T follicular helper cell (primary cell): ENCODE measurements around the gene ARMH2.
"Not testable (repeated sequence)": the region's sequence is repeated elsewhere in the genome, so short reads cannot be mapped to it uniquely, and the experiment has no call there.

Source experiments
- DNase-seq: peaks from one replicate; pipeline ENCODE4 v3.0.0-alpha.2; 2020; ENCODE audit warnings: low read depth

Gene ARMH2

GRCh38 chr6:24818346-24818745, 19.6 kb upstream of the ARMH2 start:
- no peak for DNase-seq

- no peak for DNase-seq
Measured at GRCh38 chr6:24809728-24810127, 11.0 kb upstream of the ARMH2 start.

DNA sequence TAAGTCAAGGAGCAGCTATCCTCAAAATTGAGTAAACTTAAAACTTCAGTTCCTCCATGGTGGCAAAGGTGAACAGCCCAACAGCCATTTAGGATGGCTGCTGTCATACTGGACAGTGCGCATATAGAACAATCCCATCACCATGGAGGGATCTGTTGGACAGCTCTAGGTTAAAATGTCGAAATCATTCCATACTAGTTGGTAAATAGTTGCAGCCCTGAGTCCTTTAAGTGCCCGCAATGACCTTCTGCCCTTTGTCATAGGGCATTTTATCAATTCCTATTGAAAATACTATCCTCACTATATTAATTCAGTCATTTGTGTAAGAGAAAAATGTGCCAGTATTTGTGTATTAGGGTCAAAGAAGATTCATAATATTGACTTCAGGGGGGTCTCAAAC, 8.9 kb upstream of the ARMH2 start:
- no peak for DNase-seq

- no peak for DNase-seq
Measured at GRCh38 chr6:24802271-24803059, 3.7 kb upstream of the ARMH2 start.

- no peak for DNase-seq
Measured at GRCh38 chr6:24799541-24799915, 811 bp upstream of the ARMH2 start.

DNA sequence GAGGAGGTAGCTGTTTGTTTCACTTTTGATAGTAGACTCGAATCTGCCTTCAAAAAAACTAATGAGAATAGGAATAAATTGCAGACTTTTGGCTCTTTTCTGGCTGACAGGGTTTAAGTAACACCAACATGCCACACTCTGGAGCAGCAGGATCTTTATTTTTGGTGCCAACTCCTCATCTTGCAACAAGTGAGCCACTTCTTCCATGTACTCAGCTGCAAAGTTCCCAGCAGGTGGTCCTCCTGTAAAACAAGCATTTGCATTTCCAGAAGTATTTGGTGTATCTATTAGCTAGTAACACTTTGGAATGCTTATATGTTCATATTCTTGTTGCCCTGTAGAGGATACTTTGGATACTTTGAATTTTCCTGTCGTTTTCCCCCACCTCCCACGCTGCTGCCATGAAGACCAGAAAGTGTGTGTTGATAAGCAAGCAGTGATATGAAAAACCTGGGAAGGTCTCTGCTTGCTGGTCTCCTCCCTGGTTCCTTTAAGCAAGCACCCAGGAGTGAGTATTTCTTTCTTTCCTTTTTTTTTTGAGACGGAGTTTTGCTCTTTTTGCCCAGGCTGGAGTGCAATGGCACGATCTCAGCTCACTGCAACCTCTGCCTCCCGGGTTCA, 1.0 kb downstream of the ARMH2 start:
- no peak for DNase-seq

GRCh38 chr6:24796616-24797290, 2.0 kb downstream of the ARMH2 start:
- DNase-seq: no peak

- DNase-seq: no peak
Measured at GRCh38 chr6:24795106-24795505, 3.6 kb downstream of the ARMH2 start.

- no peak for DNase-seq
Measured at GRCh38 chr6:24788031-24788665, 10.6 kb downstream of the ARMH2 start.

- DNase-seq: no peak
Measured at GRCh38 chr6:24780206-24780605, 18.5 kb downstream of the ARMH2 start.

GRCh38 chr6:24779416-24780016, 19.2 kb downstream of the ARMH2 start:
- no peak for DNase-seq

GRCh38 chr6:24778878-24779277, 19.8 kb downstream of the ARMH2 start:
- DNase-seq: no peak

DNA sequence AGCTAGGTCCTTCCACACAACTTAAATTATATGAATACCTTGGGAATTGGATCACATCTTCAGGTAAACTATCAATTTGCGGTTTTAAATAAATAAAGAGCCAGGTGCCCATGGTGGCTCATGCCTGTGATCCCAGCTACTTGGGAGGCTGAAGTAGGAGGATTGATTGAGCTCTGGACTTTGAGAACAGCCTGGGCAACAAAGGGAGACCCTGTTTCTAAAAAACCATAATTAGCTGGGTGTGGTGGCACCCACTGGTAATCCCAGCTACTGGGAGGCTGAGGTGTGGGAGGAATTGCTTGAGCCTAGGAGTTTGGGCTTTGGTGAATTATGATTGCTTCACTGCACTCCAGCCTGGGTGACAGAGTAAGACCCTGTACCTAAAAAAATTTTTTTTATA, 20.6 kb downstream of the ARMH2 start:
- DNase-seq: no peak

GRCh38 chr6:24777227-24777626, 21.5 kb downstream of the ARMH2 start:
- DNase-seq: no peak

GRCh38 chr6:24775520-24776058, 23.1 kb downstream of the ARMH2 start:
- peak; percentile 11 for DNase-seq

DNA sequence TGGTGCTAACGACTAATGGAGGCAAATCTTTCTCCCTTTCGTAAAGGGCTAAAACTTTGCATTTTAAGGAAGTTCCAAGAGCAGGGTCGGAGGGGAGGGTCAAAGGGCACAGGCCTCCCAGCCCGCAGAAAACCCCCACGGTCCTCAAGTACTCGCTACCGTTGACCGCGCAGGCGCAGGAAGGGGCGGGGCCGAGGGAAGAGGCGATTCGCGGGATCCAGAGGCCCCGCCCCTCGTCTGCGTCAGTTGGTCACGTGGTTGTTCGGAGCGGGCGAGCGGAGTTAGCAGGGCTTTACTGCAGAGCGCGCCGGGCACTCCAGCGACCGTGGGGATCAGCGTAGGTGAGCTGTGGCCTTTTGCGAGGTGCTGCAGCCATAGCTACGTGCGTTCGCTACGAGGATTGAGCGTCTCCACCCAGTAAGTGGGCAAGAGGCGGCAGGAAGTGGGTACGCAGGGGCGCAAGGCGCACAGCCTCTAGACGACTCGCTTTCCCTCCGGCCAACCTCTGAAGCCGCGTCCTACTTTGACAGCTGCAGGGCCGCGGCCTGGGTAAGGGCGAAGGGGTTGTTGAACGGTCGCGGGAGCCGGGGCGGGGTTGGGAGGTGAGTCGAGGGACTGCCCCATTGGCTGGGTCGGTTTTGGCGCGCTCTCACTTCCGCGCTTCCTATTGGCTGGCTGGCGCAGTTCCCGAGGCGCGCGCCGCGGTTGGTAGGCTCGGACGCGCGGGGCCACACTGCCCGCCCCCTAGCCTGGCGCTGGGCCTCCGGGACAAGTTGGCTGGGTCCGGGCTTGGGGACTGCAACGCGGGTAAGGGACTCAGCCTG, 23.8 kb downstream of the ARMH2 start, which contains the start of gene GMNN:
Gene GMNN, plus strand, starts transcription at position 242 of the 824 bp plus-strand sequence. CDS start 2,310 bp downstream, outside the sequence.
- DNase-seq: peak; percentile 98

- no peak for DNase-seq
Measured at GRCh38 chr6:24768361-24768760, 30.4 kb downstream of the ARMH2 start.

DNA sequence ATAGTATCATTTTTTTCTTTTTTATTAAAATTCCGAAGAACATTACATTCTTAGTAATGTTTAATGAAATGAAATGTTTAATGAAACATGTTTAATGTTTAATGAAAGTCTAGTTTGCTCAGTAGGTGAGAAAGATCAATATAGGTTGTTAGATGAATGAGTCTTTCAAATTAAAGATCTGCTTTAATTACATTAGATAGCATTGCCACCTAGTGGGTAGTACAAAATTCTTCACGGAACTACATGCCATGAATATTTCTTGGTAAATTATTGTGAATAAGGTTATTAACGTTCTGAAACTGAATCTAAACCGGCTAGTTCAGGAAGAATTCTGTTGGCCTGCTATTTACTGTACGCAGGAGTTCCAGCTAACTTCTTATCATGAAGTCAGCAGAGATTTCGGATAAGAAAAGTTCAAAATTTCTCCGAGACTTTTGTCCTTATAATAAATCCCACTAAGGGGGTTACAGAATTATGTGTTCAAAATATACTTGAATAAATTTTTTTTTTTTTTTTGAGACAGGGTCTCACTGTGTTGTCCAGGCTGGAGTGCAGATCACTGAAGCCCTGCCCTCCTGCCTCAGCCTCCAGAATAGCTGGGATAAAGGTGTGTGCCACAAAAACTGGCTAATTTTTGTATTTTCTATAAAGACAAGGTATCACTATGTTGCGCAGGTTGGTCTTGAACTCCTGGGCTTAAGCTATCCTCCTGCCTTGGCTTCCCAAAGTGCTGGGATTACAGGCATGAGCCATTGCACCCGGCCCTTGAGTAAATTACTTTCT, 31.8 kb downstream of the ARMH2 start:
- DNase-seq: no peak

DNA sequence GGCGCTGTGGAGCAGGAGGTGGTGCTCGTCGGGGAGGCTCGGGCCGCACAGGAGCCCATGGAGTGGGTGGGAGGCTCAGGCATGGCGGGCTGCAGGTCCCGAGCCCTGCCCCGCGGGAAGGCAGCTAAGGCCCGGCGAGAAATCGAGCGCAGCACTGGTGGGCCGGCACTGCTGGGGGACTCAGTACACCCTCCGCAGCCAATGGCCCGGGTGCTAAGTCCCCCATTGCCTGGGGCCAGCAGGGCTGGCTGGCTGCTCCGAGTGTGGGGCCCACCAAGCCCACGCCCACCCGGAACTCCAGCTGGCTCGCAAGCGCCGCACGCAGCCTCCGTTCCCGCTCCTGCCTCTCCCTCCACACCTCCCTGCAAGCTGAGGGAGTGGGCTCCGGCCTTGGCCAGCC, 32.7 kb downstream of the ARMH2 start:
- not testable (repeated sequence) for DNase-seq
